Stimulated activated CD4-positive, alpha-beta T cell treated with anti-CD3 and anti-CD28 coated beads, TNF-alpha, amount 100 ng/mL, for 4 hours (primary cell): ENCODE measurements around the gene GJA9.
"Not testable (repeated sequence)": the region's sequence is repeated elsewhere in the genome, so short reads cannot be mapped to it uniquely, and the experiment has no call there.

Source experiments
- DNase-seq, 3 experiments: peaks; one replicate each; pipeline ENCODE4 v3.0.0-alpha.2; 2020; ENCODE audit warnings: low read depth in 3 of 3

GJA9 gene

DNA sequence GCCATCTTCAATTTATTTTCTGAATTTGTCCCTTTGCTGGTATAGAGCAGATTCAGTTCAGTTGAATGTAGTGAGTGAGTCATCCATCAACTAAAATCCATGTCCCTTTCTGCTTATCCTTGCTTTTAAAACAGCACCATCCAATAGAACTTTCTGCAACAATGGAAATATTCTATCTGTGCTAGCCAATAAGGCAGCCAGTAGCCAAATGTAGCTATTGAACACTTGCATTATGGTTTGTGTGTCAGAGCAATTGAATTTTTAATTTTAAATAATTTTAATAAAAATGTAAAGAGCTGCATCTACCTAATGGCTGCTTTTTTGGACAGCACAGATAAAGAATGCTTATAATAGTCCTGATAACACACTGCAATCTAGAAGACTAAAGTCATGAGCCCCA is at the start of gene GJA9:
TSS of gene GJA9 (minus strand) at position 101 of the 400 bp plus-strand sequence. CDS start 5,489 bp downstream, outside the sequence.
- no peak for DNase-seq

DNA sequence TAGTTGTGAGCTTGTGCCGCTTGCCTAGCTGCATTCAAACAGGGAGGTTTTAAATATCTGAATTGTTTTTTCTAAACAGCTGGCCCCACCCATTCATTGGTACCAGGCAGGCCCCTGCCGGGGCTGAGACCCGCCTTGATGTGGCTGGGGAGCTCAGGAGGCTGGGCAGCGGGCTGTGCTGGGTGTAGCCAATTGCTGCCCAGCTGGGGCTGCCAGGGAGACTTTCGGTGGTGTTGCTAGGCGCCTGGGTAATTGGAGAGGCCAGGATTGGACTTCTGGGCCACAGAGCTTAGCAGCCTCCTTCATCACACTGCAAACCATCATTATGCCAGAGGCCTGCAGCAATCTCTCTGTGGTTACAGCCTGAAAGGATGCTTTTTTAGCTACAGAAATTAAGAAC is 48.1 kb upstream of the GJA9 start:
- no peak for DNase-seq

DNA sequence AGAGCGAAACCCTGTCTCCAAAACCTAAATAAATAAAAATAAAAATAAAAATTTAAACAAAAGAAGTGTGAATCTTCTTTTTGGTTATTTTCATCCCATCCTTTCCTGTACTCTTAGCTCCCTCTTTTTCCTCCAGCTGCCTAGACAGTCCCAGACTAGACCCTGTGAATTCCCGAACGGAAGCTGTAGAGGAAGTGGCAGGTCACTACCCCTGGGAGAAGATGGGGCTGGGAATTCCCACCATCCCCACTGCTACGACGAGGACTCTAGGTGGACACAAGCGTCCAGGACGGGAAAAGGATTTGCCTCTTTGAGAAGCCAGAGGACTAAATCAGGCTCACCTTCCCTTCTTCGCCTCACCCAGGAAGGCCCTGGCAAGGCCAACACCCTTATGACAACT is 47.7 kb upstream of the GJA9 start:
- no peak for DNase-seq

DNA sequence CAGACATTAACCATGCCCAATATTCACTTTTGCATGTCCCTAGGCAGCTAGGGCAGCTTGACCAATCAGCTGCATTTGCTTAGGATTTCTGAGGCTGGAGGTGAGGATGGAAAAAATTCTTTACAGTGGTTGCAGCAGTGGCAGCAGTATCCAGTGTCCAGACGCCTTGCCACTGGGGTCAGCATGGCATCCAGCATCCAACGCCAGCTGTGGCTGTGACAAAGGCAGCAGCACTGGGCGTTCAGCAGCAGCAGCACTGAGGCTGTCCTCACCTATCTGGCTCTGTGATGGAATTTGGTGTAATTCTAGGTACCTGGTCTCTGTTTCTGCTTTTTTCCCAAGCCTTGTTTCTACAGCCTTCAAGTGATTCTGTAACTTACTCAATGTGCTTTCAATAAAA is 44.7 kb upstream of the GJA9 start:
- no peak for DNase-seq

DNA sequence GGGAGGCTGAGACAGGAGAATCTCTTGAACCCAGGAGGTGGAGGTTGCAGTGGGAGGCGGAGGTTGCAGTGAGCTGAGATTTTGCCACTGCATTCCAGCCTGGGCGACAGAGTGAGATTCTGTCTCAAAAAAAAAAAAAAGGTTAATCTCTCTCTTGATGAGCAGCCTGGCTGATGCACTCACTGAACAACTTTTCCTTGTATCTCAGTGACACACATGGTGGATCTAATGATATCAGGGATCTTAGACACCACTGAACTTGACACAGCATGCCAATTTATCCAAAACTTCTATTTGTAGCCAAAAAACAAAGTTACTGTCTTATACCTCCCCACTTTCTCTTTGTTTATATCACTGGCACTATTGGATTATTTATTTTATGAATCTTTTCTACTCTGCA is 44.0 kb upstream of the GJA9 start:
- no peak for DNase-seq

DNA sequence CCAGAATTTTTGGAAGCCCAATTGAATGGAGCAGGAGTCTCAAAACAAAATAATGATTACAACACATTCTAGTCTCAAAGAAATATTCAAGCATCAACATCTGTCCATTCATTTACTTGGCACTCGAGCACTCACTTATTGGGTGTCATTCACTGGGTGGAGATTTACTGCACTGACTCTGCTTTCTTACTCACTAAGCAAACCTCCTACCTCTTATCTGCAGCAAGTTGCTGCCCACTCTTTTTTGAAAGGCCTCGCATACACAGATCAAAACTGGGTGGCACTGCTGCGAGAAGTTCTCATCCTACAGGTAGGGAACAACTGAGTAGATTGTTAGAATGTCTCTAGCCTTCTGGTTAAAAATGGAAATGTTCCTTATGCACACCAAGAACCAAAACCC is 42.2 kb upstream of the GJA9 start:
- no peak for DNase-seq

DNA sequence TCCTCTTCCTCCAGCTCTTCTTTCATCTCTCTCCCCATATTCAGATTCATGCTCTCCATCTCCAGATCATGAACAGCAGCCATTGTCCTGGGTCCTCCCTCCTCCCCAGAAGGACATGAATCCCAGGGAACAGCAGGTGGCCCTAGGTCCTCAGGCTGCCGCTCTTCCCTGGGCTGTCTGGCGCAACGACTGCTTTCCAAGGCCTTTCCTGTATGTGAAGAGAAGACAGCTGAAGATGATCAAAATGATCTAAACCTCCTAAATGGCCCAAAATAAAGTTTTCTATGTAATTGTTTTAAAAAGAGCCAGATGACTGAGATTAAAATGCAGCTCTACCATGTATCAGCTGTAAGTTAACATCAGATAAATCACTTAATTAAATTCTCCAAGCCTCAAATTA is 37.7 kb upstream of the GJA9 start:
- DNase-seq, result no peak

DNA sequence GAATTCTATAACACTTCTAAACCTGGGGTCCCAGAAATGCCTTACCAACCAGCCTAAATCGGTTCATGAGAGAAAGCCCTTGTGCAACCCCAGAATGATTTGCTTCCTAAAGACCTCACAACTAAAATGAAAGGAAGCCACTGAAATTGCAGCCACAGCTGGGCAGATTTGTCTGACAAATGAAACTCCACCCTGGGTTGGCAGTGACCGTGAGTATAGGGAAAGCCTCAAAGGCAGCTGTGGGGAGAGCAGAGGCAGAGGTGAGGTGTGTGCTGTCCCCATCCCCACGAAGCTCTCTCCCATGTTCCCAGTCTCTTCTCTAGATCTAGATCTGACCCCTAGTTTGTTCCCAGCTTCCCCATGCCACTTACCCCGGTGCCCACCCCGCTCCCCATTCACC is 37.2 kb upstream of the GJA9 start:
- DNase-seq, result no peak

DNA sequence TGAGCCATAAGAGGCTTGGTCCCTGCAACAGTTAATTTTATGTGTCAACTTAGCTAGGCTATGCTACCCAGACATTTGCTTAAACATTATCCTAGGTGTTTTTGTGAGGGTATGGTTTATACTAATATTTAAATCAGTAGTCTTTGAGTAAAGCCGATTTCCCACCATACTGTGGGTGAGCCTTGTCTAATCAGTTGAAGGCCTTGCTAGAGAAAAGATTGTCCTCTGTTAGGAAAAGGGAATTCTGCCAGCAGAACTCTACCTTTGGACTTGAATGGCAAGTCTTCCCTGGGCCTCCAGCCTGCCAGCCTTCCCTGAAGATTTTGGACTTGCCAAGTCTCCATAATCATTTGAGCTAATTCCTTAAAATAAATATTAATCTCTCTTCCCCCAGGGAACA is 36.4 kb upstream of the GJA9 start:
- no peak for DNase-seq

DNA sequence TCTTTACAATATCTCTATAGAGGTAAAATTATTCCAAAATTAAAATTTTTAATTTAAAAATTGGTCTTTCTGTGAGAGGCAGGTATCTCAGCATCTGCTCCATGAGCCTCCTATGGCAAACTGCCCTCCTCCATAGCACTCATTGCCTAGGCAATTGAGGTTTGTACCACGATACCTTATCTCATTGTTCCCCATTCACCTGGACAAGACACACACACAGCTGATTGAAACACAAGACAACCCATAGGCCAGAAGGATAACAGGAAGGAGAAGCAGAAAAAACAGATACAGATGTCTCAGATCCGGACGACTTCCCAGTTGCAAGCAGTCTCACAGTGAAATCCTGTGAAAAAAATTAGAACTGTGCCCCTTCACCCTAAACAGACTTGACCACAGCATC is 36.0 kb upstream of the GJA9 start:
- DNase-seq, result no peak

DNA sequence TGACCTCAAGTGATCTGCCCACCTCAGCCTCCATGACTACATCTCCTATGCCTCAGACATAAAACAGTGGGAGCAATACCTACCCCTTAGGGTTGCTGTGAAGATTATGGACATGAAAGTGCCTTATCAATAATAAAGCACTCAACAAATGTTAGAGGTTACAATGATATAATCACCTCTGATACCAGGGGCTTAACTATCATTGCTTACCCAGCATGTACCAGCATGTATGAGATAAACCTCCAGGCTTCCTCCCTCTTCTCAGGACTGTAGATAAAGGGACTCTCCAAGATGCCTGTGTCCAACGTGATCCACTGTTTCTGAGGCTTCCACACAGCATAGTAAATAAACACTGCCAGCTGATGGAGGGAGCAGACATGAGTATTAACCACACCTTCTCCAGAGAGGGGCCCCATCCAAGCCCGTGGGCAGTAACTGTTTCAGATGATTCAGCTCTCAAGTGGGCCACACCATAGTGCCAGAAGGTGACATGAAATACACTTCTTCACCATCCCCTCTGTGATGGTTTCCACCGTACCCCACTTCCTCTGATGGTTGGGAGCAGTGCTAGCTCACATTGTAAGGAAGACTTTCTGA is 34.1 kb upstream of the GJA9 start:
- no peak for DNase-seq

DNA sequence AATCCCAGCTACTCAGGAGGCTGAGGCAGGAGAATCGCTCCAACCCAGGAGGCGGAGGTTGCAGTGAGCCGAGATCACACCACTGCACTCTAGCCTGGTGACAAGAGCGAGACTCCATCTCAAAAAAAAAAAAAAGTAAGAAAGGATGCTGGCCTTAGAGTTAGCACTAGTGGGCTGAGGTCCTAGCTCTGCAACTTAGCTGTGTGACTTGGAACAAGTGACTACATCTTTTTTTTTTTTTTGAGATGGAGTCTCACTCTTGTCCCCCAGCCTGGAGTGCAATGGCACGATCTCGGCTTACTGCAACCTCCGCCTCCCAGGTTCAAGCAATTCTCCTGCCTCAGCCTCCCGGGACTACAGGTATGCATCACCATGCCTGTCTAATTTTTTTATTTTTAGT is 33.5 kb upstream of the GJA9 start:
- not testable (repeated sequence) for DNase-seq

DNA sequence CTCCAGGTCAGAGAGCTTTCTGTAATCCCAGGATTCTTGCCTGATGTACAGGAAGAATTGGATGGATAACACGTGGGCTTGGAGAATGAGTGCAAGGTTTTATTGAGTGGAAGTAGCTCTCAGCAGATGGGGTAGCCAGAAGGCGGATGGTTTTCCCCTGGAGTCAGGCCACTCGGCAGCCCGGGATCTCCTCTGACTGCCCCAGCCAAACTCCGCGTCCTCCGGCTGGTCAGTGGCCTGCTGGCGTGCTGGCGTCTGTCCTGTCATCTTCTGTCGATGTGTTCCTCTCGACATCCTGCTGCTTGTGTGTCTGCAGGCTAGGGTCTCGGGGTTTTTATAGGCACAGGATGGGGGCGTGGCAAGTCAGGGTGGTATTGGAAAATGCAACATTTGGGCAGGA is 27.4 kb upstream of the GJA9 start:
- no peak for DNase-seq

DNA sequence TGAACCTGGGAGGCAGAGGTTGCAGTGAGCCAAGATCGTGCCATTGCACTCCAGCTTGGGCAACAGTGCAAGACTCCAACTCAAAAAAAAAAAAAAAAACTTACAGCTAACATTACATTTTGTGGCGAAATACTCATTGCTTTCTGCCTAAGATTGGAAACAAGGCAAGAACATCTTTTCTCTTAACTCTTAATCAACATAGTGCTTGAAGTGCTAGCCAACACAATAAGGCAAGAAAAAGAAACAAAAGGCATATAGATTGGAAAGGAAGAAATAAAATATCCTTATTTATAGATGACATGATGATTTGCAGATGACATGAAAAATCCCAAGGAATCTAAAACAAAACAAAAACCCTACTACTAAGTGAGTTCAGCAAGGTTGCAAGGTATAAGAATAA is 24.6 kb upstream of the GJA9 start:
- no peak for DNase-seq

DNA sequence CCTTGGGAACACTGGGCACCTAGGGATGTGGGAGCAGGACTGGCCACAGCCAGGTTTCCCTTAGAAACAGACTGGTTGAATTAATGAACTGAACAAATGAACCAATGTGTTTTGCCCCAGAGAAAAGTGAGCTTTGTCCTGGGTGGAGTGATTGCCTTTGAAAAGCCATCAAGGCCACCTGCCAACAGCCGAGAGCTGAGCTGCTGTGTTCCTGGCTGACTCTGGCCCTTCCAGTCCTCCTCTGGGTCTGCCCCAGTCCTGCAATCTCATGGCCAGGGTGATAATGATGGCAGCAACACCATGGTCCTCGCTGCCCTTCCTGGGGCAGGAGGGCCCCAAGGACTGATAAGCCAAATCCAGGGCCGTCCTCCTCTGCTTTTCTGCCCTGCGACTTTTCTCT is 18.2 kb upstream of the GJA9 start:
- DNase-seq, result no peak

DNA sequence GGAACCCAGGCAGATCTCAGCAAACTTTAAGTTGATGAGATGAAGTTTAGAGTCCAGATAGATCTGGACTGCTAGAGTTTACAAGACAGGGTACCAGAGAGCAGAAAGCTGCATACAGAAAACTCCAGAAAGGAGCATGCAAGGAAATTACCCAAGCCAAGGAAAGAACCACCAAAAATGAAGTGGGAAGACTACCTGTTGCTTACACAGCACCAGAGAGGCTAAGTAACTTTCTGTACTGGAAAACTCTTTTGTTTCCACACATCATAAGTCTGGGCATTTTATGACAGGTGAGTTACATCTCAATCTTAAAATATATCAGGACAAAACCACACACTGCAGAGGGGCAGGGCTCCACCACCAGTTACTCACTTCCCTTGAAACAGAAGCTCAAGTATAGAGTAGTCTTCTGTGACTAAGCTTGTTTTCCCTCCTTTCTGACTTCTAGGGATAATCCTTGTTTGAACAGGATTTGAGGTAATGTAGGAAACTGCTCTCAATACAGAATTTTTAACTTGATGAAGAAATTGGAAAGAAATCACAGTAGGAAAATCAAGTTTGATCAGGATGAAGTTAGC is 17.4 kb upstream of the GJA9 start:
- no peak for DNase-seq

DNA sequence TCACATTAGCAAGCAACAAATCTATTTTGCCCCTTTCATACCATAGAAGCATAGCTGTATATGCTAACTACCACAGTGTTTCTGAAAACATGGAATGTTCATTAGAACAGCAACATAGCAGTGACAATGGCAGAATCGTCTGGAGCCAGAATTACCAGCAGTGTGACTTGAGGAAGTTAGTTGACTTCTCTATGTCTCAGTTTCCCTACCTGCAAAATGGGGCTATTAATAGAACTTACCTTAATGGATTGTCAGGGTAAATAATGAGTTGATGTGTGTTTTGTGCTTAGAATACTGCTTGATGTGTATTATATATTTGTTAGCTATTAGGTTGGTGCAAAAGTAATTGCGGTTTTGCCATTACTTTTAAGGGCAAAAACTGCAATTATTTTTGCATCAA is 14.8 kb upstream of the GJA9 start:
- DNase-seq, result no peak

DNA sequence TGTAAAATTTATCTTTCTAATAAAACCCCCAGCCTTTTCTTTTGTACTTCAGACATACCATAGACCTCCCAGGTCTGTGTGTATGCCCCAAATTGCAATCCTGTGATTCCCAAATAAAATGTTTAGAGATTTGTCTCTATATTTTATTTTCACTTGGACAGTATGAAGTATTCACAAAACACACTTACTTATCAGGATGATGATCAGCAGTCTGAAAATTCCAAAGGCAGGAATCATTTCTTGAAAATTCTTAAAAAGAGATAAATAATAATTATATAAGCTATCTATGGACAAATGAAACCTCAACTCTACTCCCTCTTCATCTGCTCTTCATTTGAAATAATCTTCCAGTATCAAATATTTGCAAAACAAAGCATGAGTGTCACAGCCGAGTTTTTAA is 11.6 kb upstream of the GJA9 start:
- no peak for DNase-seq

DNA sequence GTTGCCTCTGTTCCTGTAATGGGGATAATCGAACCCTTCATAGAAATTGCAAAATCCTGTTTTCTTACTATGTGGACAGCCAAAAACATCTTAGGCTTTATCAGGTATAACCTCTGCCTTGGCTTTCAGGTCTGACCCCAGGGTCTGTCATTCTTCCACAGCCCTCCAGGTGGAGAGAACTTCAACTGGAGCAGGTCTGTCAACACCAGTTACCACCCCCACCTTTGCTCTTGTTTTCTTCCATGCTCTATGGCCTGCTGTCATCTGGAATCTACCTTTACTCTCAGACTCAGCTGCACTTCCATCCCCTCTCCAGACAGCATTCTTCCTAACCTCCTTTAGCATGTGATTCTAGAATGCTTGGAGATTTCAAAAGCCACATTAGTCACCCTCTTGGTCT is 10.4 kb upstream of the GJA9 start:
- DNase-seq, result no peak

DNA sequence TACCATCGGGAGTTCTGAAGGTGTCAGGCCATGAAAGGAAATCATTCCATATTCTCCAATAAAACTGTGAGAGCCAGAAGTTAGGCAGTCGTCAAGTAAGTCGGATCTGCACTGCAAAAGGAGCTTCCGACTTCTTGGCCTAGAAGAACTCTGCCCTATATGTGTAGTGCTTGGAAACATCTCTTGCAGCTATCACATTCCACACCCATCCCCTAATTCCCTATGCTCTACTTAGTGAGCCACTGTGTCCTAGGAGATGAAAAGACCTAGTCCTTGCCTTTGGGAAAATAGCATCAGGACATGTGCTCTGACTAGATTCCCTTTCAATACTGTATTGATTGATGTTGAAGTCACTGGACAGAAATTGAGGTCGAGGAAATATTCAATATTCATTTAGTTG is 8.2 kb upstream of the GJA9 start:
- DNase-seq, result no peak

DNA sequence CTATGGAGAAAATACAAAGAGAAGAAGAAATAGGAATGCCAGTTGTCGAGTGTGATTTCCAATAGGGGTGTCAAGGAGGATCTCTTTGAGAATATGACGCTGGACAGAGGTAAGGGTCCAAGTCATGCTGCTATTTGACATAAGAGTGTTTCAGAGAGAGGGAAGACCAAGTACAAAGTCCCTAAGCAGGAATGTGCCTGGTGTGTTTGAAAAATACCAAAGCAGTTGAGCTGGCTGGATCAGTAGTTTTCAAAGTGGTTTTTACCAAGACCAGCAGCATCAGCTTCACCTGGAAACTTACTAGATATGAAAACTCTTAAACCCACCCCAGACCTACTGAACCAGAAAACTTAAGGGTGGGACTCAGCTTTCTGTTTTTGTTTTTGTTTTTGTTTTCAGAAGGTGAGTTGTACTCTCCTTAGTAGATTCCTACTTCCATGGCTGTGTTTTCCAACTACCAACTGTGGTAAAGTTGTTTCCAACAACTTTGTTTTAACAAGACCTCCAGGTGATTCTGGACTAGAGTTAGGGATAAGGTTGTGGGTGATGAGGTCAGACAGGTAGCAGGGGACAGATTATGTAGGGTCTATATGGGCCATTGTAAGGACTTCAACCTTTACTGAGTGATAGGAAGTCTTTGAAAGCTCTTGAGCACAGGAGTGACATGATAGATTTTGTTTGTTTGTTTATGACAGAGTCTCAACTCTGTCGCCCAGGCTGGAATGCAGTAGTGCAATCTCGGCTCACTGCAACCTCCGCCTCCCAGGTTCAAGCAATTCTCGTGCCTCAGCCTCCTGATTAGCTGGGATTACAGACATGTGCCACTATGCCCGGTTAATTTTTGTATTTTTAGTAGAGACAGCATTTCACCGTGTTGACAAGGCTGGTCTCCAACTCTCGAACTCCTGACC is 7.3 kb upstream of the GJA9 start:
- DNase-seq, result no peak

DNA sequence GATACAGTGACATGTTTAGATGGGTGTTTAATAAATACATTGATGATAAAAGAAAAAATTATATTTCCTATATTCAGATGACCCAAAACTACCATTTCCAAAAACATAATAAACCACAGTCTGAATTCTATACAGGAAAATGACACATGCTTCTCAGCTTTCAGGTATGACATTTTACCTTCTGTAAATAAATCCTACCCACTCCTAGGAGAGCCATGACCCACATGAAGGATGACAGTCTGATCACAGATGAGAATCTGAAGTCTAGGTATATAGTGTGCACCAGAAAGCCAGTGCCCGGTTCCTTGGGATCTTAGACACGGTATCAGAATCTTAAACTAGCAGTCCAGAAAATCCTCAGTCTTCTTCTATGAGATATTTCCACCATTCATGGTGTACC is 3.7 kb upstream of the GJA9 start:
- no peak for DNase-seq

DNA sequence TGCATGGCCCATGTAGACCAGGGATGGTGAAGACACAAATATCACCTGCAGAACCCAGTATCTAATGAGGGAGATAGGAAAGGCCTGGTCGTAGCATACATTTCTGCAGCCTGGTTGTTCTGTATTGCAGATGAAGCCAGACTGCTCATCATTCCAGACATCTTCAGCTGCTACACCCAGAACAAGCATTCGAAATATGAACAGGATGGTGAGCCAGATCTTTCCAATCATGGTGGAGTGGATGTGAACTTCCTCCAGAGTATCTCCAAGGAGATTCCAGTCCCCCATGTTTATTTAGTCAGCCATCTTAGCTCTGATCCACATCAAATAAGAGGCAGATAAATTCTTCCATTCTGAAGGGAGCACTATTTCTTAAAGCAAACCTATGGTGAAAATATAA is 5.6 kb downstream of the GJA9 start:
- no peak for DNase-seq
